HG02981 (cell line): ENCODE measurements around the gene CACNA1C.

Source experiments
- ATAC-seq: cut with Tn5 transposase; IDR thresholded peaks from one replicate; pipeline ENCODE4 v1.9.1; 2021; ENCODE audit warnings: mild to moderate bottlenecking, moderate library complexity; ENCODE audit not compliant: unreplicated experiment

The CACNA1C gene

DNA sequence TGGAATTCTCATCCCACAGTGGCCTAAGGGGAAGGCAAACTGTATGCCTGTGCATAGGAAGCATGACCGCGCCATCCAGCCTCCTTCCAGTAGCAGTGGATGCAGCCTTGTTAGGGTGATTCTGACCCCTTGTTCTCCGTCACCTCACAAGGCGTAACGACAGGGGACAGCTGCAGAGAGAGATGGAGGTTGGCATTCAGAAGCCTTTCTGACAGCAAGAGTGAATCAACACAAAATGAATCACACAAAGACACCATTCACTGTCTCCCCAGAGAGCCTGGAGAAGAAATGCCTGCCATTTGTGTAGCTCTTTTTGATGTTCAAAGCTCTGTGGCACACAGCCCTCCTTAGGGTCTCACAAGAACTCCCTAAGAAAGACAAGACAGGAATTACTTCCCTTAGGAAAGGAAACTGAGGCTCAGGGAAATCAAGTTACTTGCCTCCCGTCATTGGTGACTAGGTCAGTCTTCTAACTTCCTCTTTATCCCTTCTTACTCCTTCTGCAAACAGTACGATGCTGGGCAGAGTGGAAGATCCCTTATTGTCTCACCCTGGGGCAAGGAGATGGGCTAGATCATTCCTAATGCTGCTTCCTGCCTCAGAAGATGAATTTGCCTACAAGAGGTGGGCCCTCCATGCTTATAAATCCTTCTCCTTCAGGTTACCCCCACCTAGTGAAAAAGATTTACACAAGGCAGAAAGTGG, 280.9 kb downstream of the CACNA1C start:
- no peak for ATAC-seq

DNA sequence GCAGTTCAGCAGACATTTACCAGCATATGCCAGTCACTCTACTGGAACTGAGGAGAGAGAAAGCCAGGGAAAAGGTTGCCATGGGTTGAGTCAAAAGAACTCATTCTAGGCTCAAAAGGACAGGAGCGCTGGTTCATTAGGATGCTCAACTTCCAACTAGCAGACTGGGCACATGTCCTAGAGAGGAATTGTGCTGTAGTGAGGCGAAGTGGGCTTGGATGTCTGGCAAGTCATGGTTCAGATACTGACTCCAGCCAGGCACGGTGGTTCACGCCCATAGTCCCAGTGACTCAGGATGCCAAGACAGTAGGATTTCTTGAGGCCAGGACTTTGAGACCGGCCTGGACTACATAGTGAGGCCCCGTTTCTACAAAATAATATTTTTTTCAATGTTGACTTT, 281.5 kb downstream of the CACNA1C start:
- no peak for ATAC-seq

- no peak for ATAC-seq
Measured at GRCh38 chr12:2334689-2335088, 281.9 kb downstream of the CACNA1C start.

GRCh38 chr12:2335109-2335508, 282.3 kb downstream of the CACNA1C start:
- ATAC-seq: no peak

DNA sequence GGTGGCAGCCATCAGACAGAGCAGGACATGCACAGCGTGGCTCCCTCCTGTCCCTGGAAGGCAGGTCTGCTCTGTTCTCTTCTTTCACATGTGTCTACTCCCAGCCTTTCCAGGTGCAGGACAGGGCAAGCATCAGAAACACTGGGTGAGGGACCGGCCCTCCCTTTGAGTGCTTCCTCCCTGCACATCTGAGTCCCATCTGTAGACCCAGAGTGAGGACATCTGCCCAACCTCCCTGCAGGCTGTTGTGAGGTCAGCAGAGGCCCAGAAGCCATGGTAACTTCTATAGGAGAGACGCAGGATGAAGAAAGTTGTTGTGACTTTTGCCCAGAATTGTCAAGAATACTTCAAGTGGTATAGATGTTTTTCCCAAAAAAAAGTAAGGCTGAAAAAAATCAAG, 282.7 kb downstream of the CACNA1C start:
- ATAC-seq: no peak

- no peak for ATAC-seq
Measured at GRCh38 chr12:2335916-2336315, 283.1 kb downstream of the CACNA1C start.

DNA sequence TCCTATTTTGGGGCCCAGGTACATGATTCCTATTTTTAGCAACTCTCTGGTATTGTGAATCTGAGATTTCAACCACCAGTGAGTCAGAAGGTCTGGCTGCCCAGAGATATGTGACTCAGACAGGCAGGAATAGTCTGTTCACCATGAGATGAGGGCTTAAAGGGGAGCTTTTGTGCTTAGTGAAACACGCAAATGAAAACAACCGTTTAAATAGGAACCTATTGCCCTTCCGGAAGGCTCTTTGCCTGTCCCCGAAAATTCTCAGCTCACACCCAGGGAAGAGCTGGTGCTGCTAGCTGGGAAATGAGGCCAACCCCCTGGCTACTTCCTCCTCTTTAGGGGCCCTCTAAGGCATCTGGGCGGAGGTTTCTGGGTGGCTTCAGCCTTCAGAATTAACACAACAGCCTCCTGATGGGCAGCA, 283.6 kb downstream of the CACNA1C start:
- peak; percentile 85 for ATAC-seq

DNA sequence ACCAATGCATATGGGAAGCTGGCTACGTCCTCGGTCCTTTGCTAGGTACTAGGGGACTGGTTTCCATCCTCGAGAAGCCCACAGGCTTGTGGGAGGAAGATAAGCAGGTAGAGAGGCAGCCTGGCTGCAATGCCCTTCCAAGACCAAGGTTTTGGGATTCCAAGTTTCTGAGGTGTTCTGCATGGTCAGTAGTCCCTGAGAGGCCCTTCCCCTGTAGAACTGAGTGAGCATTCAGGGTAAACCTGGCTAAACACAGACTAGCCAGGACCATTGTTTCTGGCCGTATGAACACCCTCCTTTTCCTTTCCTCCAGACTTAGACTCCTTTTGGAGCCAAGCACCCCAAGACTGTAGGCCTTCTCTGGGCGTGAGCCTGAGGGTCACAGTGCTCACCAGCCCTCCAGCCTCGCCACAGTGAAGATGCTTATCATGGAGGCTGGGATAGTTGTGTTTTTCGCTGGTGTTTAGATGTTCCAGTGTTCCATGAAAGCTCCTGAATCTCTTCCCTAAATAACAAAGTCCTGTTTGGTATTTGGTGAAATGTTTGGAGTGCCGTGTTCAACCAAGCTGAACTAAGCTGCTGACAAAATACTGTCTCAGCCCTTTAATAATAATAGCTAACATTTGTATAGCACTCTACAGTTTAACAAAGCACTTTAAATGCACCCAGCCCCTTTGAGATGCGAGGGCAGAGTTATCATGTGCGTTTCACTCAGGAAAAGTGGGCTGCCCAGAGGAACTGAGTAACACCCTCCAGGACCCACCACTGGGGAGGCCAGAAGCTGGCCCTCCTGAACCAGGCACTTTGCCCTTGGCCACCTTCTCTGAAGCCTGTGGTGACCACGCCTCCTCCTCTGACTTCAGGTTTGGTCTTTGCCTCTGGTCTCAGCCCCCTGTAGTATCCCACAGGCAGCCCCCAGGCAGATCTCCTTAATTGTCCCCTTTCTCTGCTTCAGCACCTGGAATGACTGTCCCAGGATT, 284.5 kb downstream of the CACNA1C start:
- no peak for ATAC-seq

- no peak for ATAC-seq
Measured at GRCh38 chr12:2338381-2338780, 285.6 kb downstream of the CACNA1C start.

GRCh38 chr12:2338991-2339431, 286.2 kb downstream of the CACNA1C start:
- no peak for ATAC-seq

DNA sequence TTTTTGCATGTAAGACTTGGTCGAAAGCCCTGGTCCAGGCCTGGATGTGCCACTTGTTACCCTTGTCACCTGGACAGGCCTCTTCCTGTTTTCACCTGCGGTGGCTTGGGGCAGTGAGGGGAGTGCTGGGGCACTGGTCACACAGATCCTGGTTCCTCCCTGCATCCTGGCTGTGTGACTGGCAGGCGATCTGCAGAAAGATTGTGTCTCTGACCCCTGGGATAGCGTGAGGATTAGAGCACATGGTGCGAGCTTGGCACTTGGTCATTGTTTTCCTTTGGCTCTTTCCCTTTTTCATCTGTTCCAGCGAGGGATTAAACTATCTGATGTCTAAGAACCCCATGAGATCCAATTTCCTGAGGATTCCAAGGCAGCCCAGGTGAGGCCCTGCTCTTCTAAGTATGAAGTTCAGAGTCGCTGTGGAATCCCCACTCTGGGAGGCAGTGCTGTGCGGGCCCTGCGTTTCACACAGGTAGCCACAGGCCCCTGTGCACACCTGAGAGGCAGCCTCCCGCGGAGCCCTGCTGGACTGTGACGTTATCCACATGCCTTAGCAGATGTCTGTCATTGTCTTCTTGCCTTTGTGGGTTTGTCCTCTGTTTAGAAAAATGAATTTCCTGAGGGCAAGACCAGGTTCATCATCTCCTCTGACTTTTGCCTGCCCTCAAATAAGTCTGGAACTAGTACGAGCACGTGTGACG, 288.4 kb downstream of the CACNA1C start:
- no peak for ATAC-seq

- ATAC-seq: no peak
Measured at GRCh38 chr12:2341871-2342270, 289.1 kb downstream of the CACNA1C start.

GRCh38 chr12:2343681-2344080, 290.9 kb downstream of the CACNA1C start:
- no peak for ATAC-seq

DNA sequence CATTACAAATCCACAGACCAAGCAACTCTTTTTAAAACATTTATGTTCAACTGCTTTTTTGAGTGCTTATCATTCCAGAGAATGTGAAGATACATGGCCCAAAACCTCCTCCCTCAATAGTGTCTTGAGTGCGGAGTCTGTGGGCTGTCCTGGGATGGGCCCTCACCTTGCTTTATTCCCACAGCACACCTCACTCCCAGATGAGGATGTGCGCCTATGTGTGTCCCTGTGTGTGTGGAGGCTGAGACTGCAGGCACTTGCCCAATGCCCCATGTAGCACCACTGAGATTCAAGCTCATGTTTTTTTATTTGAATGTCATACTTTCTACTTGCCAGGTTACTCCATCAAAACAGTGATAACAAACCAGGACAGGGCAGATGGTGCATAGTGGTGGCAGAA, 291.7 kb downstream of the CACNA1C start:
- ATAC-seq: no peak

DNA sequence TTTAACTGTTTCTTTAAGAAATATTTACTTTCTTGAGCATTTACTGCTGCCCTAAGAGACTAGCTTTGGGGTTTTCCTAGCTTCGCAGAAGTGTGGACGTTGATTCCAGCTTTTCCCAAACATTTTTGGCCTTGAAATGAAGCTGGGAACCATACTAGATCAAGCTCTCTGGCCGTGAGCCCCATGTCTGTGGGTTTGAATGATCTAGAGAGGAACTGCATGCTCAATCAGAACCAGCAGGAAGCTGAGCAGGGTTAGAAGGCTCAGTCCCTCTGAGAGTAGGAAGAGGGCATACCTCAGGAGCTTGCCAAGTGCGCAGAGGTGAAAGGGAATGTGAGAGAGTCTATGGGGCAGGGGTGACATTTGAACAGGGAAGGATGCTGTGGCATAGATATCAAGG, 292.1 kb downstream of the CACNA1C start:
- no peak for ATAC-seq

DNA sequence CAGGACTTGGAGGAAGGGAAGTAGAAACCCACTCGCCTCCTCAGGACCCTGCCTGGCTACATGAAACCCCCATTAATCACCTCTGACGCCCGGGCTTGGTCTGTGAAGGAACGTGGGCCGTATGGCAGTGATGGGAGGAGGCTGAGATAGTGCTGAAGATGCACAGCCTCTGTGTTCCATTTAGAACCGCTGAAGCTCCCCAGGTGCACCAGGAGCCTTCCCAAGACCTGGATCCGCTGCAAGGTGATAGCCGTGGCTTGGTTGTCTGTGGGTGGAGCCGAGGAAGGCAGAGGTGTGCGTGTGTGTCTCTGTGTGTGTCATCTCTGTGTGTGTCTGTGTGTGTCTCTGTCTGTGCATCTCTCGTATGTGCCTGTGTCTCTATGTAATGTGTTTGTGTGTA, 293.1 kb downstream of the CACNA1C start:
- ATAC-seq: no peak

DNA sequence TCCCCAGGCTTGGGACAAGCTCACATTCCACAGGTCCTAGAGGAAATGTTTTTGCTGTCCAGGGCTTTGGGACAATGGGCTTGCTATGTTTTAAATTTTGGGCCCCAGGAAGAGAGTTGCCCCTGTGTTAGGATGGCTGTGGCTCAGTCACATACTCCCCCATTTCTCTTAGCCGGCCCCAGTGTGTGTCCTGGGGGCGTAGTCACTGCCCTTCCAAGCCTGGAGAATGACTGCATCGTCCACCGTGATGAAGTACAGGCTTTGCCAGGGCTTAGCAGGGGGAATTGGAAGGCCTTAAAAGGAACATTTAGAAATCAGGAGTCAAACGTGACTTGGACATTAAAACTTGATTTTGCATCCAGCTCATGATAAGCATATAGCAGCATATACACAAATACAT, 293.6 kb downstream of the CACNA1C start:
- no peak for ATAC-seq

DNA sequence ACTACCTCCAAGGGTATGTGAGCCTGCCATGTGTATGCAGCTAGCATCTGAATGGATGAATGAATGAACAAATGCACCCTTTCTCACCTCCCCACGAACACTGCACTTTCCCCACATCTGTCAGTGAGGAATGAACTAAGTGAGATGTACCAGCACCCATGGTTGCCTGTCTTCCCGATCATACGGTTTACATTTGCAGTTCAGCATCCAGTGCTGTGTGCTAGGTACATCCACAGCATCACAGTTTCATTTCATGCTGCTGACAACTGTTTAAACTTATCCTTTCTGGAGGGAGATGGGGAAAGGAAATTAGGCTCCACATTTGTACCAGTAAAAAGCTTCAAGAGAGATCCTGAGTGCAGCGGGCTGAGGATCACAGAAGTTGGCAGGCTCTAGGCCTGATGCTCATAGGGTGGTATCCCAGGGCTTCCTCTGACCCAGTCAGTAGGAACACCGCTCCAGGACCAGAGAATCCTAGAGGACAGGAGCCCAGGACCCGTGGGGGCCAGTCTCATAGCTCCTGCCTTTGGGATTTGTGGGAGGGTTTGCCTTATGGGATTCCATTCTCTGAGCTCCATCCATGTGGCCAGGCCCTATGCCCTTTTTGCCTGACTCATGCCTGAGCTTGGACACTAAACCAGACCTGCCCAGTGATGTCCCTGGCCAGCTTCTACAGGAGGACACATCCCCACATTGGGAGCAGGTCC, 294.5 kb downstream of the CACNA1C start:
- ATAC-seq: no peak

- no peak for ATAC-seq
Measured at GRCh38 chr12:2347844-2348481, 295.2 kb downstream of the CACNA1C start.

DNA sequence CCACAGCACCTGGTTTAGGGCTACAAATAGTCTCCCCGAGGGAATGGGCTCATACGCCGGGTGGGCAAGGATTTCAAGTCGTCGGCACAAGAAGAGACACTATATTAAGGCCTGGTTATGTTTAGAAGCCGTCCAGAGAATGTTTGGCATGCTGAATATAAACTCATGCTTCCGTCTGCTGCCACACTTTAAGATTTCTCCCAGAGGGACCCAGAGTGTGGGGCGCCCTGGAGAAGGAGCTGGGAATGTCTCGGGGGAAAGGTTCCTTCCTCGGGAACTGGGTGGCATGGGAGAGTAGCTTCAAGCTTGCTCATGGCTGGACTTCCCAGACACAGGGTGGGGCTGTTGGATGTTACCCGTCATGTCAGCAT, 295.7 kb downstream of the CACNA1C start:
- ATAC-seq: no peak
